Neural cell (in vitro differentiated cells): Measurements from ENCODE around the gene NARF. TPM values are rescaled to one million over a fixed set of nuclear protein-coding genes. Genes with fewer than 3 reads are reported as not detected.
"Not testable (repeated sequence)": the region's sequence is repeated elsewhere in the genome, so short reads cannot be mapped to it uniquely, and the experiment has no call there.

Experiments
- H2AFZ ChIP-seq: fragments of 200-600, 300-800 bp; sonication (generic), shearing (Covaris generic); 2 replicates; pipeline ENCODE4 v1.6.0; 2014; ENCODE audit warnings: low read depth, mild to moderate bottlenecking, antibody characterized with exemption, low read length, moderate library complexity
- H3F3A ChIP-seq: fragments of 200-600 bp; shearing (Covaris generic); 2 replicates; pipeline ENCODE4 v1.6.1; 2016; ENCODE audit warnings: mild to moderate bottlenecking, moderate library complexity, mixed read lengths, antibody characterized with exemption, low read length; ENCODE audit not compliant: insufficient read depth, poor library complexity, severe bottlenecking
- H3K27ac ChIP-seq: fragments of 200-600, 300-800 bp; sonication (generic), shearing (Covaris generic); 2 replicates; pipeline ENCODE4 v1.5.1; 2014; ENCODE audit warnings: mild to moderate bottlenecking, low read length, moderate library complexity
- H3K27me3 ChIP-seq: fragments of 300-800, 200-600 bp; sonication (generic), shearing (Covaris generic); 2 replicates; pipeline ENCODE4 v1.6.0; 2014; ENCODE audit warnings: mild to moderate bottlenecking, low read depth, low read length, moderate library complexity; ENCODE audit not compliant: insufficient read depth
- H3K36me3 ChIP-seq: fragments of 300-800, 200-600 bp; sonication (generic), shearing (Covaris generic); 2 replicates; pipeline ENCODE4 v1.5.1; 2014; ENCODE audit warnings: mild to moderate bottlenecking, antibody characterized with exemption, low read length, moderate library complexity; ENCODE audit not compliant: insufficient read depth
- H3K4me2 ChIP-seq: fragments of 300-800, 200-600 bp; sonication (generic), shearing (Covaris generic); 2 replicates; pipeline ENCODE4 v1.6.0; 2014; ENCODE audit warnings: mild to moderate bottlenecking, low read length
- H3K4me3 ChIP-seq: fragments of 300-800, 200-600 bp; sonication (generic), shearing (Covaris generic); 2 replicates; pipeline ENCODE4 v1.5.1; 2014; ENCODE audit warnings: mild to moderate bottlenecking, low read length, moderate library complexity
- H3K79me2 ChIP-seq: fragments of 200-600 bp; shearing (Covaris generic); replicated peaks from 2 replicates; pipeline ENCODE4 v1.6.0; 2014; ENCODE audit warnings: mild to moderate bottlenecking, low read length, moderate library complexity; ENCODE audit not compliant: insufficient read depth
- H3K9ac ChIP-seq: fragments of 300-800, 200-600 bp; sonication (generic), shearing (Covaris generic); 2 replicates; pipeline ENCODE4 v1.6.1; 2016; ENCODE audit warnings: mild to moderate bottlenecking, low read length, mixed read lengths
- H3K9me2 ChIP-seq: fragments of 200-600 bp; shearing (Covaris generic); 2 replicates; pipeline ENCODE4 v1.6.1; 2016; ENCODE audit warnings: mild to moderate bottlenecking, low read length, mixed read lengths; ENCODE audit not compliant: insufficient read depth
- H3K9me3 ChIP-seq: fragments of 200-600, 300-800 bp; sonication (generic), shearing (Covaris generic); 2 replicates; pipeline ENCODE4 v1.6.1; 2016; ENCODE audit warnings: mild to moderate bottlenecking, mixed run types, low read length, moderate library complexity, mixed read lengths
- H4K20me1 ChIP-seq: fragments of 200-600 bp; shearing (Covaris generic); 2 replicates; pipeline ENCODE4 v1.6.1; 2016; ENCODE audit warnings: mild to moderate bottlenecking, mixed run types; ENCODE audit not compliant: insufficient read depth
- CTCF ChIP-seq: fragments of 450-650 bp; IDR thresholded peaks from 2 replicates; pipeline ENCODE4 v1.5.1; 2014; ENCODE audit warnings: antibody characterized with exemption, mild to moderate bottlenecking, moderate library complexity; ENCODE audit not compliant: poor library complexity, severe bottlenecking
- EP300 ChIP-seq: fragments of 450-650 bp; conservative IDR thresholded peaks from 2 replicates; pipeline ENCODE4 v1.6.1; 2014; ENCODE audit warnings: antibody characterized with exemption, mild to moderate bottlenecking, moderate library complexity; ENCODE audit not compliant: poor library complexity, severe bottlenecking
- EZH2 ChIP-seq: fragments of 200-600, 300-800 bp; shearing (Covaris generic), sonication (generic); IDR thresholded peaks from 2 replicates; pipeline ENCODE4 v1.6.1; 2014; ENCODE audit warnings: antibody characterized with exemption, low read length, borderline replicate concordance, mild to moderate bottlenecking; ENCODE audit not compliant: insufficient read depth, poor library complexity, severe bottlenecking
- MXI1 ChIP-seq: fragments of 450-650 bp; conservative IDR thresholded peaks from 2 replicates; pipeline ENCODE4 v1.6.1; 2014; ENCODE audit warnings: antibody characterized with exemption, mild to moderate bottlenecking; ENCODE audit not compliant: poor library complexity, severe bottlenecking
- POLR2AphosphoS5 ChIP-seq: IDR thresholded peaks from 2 replicates; pipeline ENCODE4 v1.6.1; 2012
- RAD21 ChIP-seq: fragments of 450-650 bp; conservative IDR thresholded peaks from 2 replicates; pipeline ENCODE4 v1.6.1; 2014; ENCODE audit warnings: antibody characterized with exemption, mild to moderate bottlenecking, moderate library complexity
- REST ChIP-seq: IDR thresholded peaks from 2 replicates; pipeline ENCODE4 v1.6.1; 2012; ENCODE audit warnings: borderline replicate concordance
- SMC3 ChIP-seq: fragments of 450-650 bp; conservative IDR thresholded peaks from 2 replicates; pipeline ENCODE4 v1.6.1; 2014; ENCODE audit warnings: antibody characterized with exemption, mild to moderate bottlenecking, moderate library complexity; ENCODE audit not compliant: poor library complexity
- TAF1 ChIP-seq: IDR thresholded peaks from 2 replicates; pipeline ENCODE4 v1.6.1; 2012; ENCODE audit warnings: low read depth
- polyA plus RNA-seq: library from polyadenylated mRNA; depleted of rRNA; stranded (reverse); fragments of >200 nt; gene quantifications from 2 replicates; pipeline ENCODE4 v1.2.3, GENCODE V29; 2014

The NARF gene
- polyA plus RNA-seq, 1 donor from 2014 or later: 243 TPM

- not testable (repeated sequence) for H3K27ac ChIP-seq, H3K4me2 ChIP-seq, H3K36me3 ChIP-seq, H3K9me2 ChIP-seq, H3K9me3 ChIP-seq, H3K9ac ChIP-seq, H2AFZ ChIP-seq, H3K27me3 ChIP-seq, H4K20me1 ChIP-seq, H3K4me3 ChIP-seq, H3F3A ChIP-seq
- H3K79me2 ChIP-seq: peaks cover 10% of the 10 kb centered on the region
Measured at GRCh38 chr17:82453706-82454105, 4.8 kb upstream of the NARF start.

- Histone ChIP-seq H3K9me2 (no peaks in the 10 kb centered on the region), H3K4me2 (peak overlapping the region; percentile 90), H2AFZ (no peak overlapping the region), H3K4me3 (peak overlapping the region; percentile 86), H3K36me3 (no peaks in the 10 kb centered on the region), H3K27me3 (no peaks in the 10 kb centered on the region), H3K9me3 (no peaks in the 10 kb centered on the region), H3K9ac (peak overlapping the region; percentile 96), H3K79me2 (peaks cover 18% of the 10 kb centered on the region), H3F3A (no peaks in the 10 kb centered on the region), H4K20me1 (no peaks in the 10 kb centered on the region), H3K27ac (peak overlapping the region; percentile 98)
- TF ChIP-seq RAD21 (no peak), MXI1 (no peak), EP300 (no peak), POLR2AphosphoS5 (no peak), SMC3 (no peak), EZH2 (no peak), REST (no peak), CTCF (no peak), TAF1 (no peak)
Measured at GRCh38 chr17:82457073-82457928, 1.2 kb upstream of the NARF start.
